H1 (cell line): ENCODE data around the gene GTF3C2. TPM values are rescaled to one million over a fixed set of nuclear protein-coding genes. Genes with fewer than 3 reads are reported as not detected.

Source experiments
- ASH2L ChIP-seq: fragments of 200-600, 300-600 bp; sonication (generic); IDR thresholded peaks from one replicate; pipeline ENCODE4 v1.7.1; 2017; ENCODE audit warnings: low read length
- polyA plus RNA-seq, 7 experiments: library from polyadenylated mRNA; depleted of rRNA in 3 of 7; stranded (reverse) in 5 of 7; unstranded in 2 of 7; fragments of >200 nt in 5 of 7; fragments of 200-250 nt in 2 of 7; gene quantifications; 1 replicate in 5 of 7; 2 replicates in 1 of 7; 4 replicates in 1 of 7; pipeline versions ENCODE4 v1.2.1 to v1.2.3, GENCODE V29; 2011 to 2013; ENCODE audit warnings: missing spikeins in 2 of 7, mixed read lengths in 2 of 7
- total RNA-seq: library from RNA; stranded (reverse); fragmentation: NEBNext Ultra II Directional; extraction: Animal tissue kit (Norgen Biotek cat#: 25700); gene quantifications from 2 replicates; pipeline ENCODE4 v1.2.1, GENCODE V29; 2021
- TF ChIP-seq, protein P1 (sequence below): fragments of 300-600 bp; sonication (generic); IDR thresholded peaks from 2 replicates; pipeline ENCODE4 v1.7.1; 2012; ENCODE audit warnings: low read length, moderate library complexity, mild to moderate bottlenecking, inconsistent platforms; ENCODE audit not compliant: insufficient replicate concordance

Gene GTF3C2
- total and polyA plus RNA-seq, 2 of the 8 experiments (the other 6 are each of a cell fraction or from before 2014, with no cell fraction given), result 118 to 127 TPM

DNA sequence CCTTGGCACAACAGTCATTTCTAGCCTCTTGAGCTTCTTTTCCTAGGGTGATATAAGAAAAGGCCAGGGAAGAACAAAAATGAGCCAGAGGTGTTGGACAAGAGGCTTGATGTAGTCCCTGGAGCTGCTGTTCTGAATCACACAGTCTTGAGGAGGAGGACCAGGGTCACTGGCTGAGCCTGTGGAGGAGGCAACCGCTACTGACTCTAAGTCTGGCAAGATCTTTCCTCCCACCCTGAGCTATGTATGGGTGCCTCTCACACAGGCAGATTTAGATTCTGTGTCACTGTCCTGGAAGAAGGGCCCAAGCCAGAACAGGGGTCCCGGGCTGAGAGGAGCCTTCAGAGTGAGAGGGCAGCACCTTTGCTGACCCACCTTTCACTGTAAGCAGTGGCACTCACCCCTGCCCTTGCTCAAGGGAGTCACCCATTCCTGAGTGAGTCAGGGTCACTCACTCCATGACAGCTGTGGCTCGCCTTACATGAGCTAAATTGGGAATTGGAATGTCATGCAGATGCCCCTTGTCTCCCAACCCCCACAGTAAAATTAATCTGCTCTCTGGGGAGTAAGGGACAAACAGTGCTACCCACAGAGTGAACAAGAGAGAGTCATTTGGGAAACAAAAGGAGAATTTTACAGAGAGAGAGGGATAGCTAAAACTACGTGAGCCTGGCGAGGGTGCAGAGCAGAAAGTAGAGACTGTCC is 74.6 kb downstream of the GTF3C2 start, which contains the start of gene TRIM54 (continued):
- TF ChIP-seq, protein P1, sequence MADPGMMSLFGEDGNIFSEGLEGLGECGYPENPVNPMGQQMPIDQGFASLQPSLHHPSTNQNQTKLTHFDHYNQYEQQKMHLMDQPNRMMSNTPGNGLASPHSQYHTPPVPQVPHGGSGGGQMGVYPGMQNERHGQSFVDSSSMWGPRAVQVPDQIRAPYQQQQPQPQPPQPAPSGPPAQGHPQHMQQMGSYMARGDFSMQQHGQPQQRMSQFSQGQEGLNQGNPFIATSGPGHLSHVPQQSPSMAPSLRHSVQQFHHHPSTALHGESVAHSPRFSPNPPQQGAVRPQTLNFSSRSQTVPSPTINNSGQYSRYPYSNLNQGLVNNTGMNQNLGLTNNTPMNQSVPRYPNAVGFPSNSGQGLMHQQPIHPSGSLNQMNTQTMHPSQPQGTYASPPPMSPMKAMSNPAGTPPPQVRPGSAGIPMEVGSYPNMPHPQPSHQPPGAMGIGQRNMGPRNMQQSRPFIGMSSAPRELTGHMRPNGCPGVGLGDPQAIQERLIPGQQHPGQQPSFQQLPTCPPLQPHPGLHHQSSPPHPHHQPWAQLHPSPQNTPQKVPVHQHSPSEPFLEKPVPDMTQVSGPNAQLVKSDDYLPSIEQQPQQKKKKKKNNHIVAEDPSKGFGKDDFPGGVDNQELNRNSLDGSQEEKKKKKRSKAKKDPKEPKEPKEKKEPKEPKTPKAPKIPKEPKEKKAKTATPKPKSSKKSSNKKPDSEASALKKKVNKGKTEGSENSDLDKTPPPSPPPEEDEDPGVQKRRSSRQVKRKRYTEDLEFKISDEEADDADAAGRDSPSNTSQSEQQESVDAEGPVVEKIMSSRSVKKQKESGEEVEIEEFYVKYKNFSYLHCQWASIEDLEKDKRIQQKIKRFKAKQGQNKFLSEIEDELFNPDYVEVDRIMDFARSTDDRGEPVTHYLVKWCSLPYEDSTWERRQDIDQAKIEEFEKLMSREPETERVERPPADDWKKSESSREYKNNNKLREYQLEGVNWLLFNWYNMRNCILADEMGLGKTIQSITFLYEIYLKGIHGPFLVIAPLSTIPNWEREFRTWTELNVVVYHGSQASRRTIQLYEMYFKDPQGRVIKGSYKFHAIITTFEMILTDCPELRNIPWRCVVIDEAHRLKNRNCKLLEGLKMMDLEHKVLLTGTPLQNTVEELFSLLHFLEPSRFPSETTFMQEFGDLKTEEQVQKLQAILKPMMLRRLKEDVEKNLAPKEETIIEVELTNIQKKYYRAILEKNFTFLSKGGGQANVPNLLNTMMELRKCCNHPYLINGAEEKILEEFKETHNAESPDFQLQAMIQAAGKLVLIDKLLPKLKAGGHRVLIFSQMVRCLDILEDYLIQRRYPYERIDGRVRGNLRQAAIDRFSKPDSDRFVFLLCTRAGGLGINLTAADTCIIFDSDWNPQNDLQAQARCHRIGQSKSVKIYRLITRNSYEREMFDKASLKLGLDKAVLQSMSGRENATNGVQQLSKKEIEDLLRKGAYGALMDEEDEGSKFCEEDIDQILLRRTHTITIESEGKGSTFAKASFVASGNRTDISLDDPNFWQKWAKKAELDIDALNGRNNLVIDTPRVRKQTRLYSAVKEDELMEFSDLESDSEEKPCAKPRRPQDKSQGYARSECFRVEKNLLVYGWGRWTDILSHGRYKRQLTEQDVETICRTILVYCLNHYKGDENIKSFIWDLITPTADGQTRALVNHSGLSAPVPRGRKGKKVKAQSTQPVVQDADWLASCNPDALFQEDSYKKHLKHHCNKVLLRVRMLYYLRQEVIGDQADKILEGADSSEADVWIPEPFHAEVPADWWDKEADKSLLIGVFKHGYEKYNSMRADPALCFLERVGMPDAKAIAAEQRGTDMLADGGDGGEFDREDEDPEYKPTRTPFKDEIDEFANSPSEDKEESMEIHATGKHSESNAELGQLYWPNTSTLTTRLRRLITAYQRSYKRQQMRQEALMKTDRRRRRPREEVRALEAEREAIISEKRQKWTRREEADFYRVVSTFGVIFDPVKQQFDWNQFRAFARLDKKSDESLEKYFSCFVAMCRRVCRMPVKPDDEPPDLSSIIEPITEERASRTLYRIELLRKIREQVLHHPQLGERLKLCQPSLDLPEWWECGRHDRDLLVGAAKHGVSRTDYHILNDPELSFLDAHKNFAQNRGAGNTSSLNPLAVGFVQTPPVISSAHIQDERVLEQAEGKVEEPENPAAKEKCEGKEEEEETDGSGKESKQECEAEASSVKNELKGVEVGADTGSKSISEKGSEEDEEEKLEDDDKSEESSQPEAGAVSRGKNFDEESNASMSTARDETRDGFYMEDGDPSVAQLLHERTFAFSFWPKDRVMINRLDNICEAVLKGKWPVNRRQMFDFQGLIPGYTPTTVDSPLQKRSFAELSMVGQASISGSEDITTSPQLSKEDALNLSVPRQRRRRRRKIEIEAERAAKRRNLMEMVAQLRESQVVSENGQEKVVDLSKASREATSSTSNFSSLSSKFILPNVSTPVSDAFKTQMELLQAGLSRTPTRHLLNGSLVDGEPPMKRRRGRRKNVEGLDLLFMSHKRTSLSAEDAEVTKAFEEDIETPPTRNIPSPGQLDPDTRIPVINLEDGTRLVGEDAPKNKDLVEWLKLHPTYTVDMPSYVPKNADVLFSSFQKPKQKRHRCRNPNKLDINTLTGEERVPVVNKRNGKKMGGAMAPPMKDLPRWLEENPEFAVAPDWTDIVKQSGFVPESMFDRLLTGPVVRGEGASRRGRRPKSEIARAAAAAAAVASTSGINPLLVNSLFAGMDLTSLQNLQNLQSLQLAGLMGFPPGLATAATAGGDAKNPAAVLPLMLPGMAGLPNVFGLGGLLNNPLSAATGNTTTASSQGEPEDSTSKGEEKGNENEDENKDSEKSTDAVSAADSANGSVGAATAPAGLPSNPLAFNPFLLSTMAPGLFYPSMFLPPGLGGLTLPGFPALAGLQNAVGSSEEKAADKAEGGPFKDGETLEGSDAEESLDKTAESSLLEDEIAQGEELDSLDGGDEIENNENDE, result no peak
- peak; percentile 76 for TF ChIP-seq ASH2L
- TF ChIP-seq, all 59 proteins: peak for 4
